Vagina (tissue), 2 donors: ENCODE data around the gene FBXO42.

ENCODE experiments used
- POLR2A ChIP-seq, 2 donors: fragments of 450-650 bp; IDR thresholded peaks; one replicate each; pipeline ENCODE4 v1.6.1; 2017; ENCODE audit warnings: antibody characterized with exemption in 2 of 2, mild to moderate bottlenecking in 2 of 2, moderate library complexity in 2 of 2
- POLR2AphosphoS5 ChIP-seq, 2 donors: sonication (generic); formaldehyde crosslinking; IDR thresholded peaks; one replicate each; pipeline ENCODE4 v1.9.0; 2017; ENCODE audit warnings: antibody characterized with exemption in 2 of 2, mild to moderate bottlenecking in 2 of 2, low read depth in 1 of 2; ENCODE audit not compliant: insufficient read depth in 1 of 2
- TF ChIP-seq, protein P1 (sequence below), 3 experiments: fragments of 450-650 bp in 2 of 3; fragments of 200-600 bp in 1 of 3; sonication (generic) in 1 of 3; IDR thresholded peaks; one replicate each; pipeline ENCODE4 v1.5.1; 2017 to 2019; ENCODE audit warnings: antibody characterized with exemption in 3 of 3, mild to moderate bottlenecking in 2 of 3, moderate library complexity in 2 of 3

DNA sequence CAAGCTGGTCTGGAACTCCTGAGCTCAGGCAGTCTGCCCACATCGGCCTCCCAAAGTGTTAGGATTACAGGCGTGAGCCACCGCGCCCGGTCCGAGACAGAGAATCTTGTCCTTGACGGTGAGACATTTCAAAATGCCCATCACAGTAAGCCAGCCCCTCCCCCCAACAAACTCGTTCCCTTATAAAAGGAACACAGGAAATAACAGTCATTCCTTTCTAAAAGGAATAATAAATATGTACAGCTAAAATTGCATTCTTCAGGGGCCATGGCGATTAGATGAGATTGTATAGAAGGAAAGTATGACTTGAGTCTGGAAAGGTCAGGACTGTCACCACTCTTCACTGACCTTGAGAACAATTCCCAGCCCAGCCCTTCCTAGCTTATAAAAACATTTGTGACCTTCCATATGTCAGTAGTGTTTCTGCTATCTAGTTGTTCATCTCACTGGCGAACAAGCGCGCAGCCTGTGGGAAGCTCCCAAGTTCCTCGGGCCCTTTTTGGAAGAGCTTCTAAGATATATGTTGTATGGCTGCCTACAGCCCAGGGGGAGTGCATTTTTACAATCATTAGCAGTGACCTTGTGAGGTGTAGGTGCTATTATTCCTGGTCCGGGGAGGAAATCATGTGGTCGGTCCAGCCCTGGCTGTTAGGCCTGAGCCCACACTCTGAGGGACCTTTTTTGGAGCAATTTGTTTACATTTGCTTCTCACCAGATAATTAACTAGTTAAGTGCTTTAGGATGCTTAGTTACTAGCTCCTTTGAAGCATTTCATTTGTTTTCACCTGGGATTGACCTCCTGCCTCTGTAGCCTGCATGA lies 23.5 kb upstream of the FBXO42 start:
- TF ChIP-seq, protein P1, sequence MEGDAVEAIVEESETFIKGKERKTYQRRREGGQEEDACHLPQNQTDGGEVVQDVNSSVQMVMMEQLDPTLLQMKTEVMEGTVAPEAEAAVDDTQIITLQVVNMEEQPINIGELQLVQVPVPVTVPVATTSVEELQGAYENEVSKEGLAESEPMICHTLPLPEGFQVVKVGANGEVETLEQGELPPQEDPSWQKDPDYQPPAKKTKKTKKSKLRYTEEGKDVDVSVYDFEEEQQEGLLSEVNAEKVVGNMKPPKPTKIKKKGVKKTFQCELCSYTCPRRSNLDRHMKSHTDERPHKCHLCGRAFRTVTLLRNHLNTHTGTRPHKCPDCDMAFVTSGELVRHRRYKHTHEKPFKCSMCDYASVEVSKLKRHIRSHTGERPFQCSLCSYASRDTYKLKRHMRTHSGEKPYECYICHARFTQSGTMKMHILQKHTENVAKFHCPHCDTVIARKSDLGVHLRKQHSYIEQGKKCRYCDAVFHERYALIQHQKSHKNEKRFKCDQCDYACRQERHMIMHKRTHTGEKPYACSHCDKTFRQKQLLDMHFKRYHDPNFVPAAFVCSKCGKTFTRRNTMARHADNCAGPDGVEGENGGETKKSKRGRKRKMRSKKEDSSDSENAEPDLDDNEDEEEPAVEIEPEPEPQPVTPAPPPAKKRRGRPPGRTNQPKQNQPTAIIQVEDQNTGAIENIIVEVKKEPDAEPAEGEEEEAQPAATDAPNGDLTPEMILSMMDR (IDR thresholded peaks at IDR 0.05) = no peak
- TF ChIP-seq POLR2A (IDR thresholded peaks at IDR 0.05) = no peak
- no peak for TF ChIP-seq POLR2AphosphoS5 (IDR thresholded peaks at IDR 0.05; ENCODE audit: insufficient read depth in 1 of 2, low read depth in 1 of 2)
